HepG2 (cell line): ENCODE measurements around the gene VAMP3. TPM values are rescaled to one million over a fixed set of nuclear protein-coding genes. Genes with fewer than 3 reads are reported as not detected.

Experiments
- ATAC-seq: fragments of 200-7000 bp; cut with Tn5 transposase; 3 replicates; pipeline ENCODE4 v1.9.1; 2020; ENCODE audit warnings: mild to moderate bottlenecking, moderate library complexity
- BruUV-seq: library from RNA; stranded (reverse); fragments of 400-500 nt; replicated peaks from 2 replicates; lab custom pipeline; 2021; lab: Mats Ljungman, UMichigan
- CTCF ChIA-PET: fragments of 300-600 bp; formaldehyde crosslinking; extraction: SDS; loops from one replicate; lab custom pipeline; 2021; ENCODE audit warnings: low total read pairs, inconsistent platforms, low intra/inter-chr PET ratio; lab: Yijun Ruan, JAX
- POLR2A ChIA-PET: fragments of 350-600 bp; sonication (Branson Sonifier 250); formaldehyde crosslinking; loops from one replicate; lab custom pipeline; 2020; ENCODE audit warnings: antibody characterized with exemption, inconsistent platforms; lab: Yijun Ruan, JAX
- DNase-seq: peaks from one replicate; pipeline ENCODE4 v3.0.0-alpha.2; 2015; ENCODE audit warnings: low spot score
- FAIRE-seq: peaks from 3 replicates; lab custom pipeline; 2011; peaks lifted over from hg19 to GRCh38; lab: Jason Lieb, UNC
- H2AFZ ChIP-seq: one replicate; pipeline ENCODE4 v1.6.1; 2011; ENCODE audit warnings: low read length, inconsistent platforms
- H3K27ac ChIP-seq: fragments of 300-600 bp; 3 replicates; pipeline ENCODE4 v1.8.0; 2011; ENCODE audit warnings: mixed run types, mild to moderate bottlenecking, mixed read lengths, low read length, inconsistent platforms; ENCODE audit not compliant: insufficient read depth; ENCODE audit errors: extremely low read length
- H3K27me3 ChIP-seq, 2 experiments: fragments of 200-600 bp in 1 of 2; 2 replicates in 1 of 2; 3 replicates in 1 of 2; pipeline versions ENCODE4 v1.6.0 to v1.8.0; 2011; ENCODE audit warnings: low read length in 2 of 2, mild to moderate bottlenecking in 2 of 2, moderate library complexity in 2 of 2, inconsistent platforms in 1 of 2; ENCODE audit not compliant: insufficient read depth in 2 of 2, control insufficient read depth in 1 of 2
- H3K36me3 ChIP-seq, 2 experiments: fragments of 200-600 bp in 1 of 2; replicated peaks in 1 of 2; 2 replicates in 1 of 2; 3 replicates in 1 of 2; pipeline versions ENCODE4 v1.5.1 to v1.8.0; 2011; ENCODE audit warnings: low read length in 2 of 2, inconsistent platforms in 1 of 2; ENCODE audit not compliant: insufficient read depth in 2 of 2, control insufficient read depth in 1 of 2
- H3K4me1 ChIP-seq: 2 replicates; pipeline ENCODE4 v1.5.1; 2012; ENCODE audit warnings: low read length, inconsistent platforms; ENCODE audit not compliant: insufficient read depth
- H3K4me2 ChIP-seq: 2 replicates; pipeline ENCODE4 v1.6.0; 2011; ENCODE audit warnings: low read depth, low read length, inconsistent platforms
- H3K4me3 ChIP-seq, 3 experiments: fragments of 200-600 bp in 1 of 3; sonication (generic), shearing (Covaris generic) in 1 of 3; replicated peaks in 1 of 3; 2 replicates each; pipeline ENCODE4 v1.5.1; 2011 to 2016; ENCODE audit warnings: low read length in 3 of 3, inconsistent platforms in 2 of 3, low read depth in 2 of 3, mild to moderate bottlenecking in 2 of 3, control low read depth in 1 of 3, mixed read lengths in 1 of 3; ENCODE audit not compliant: insufficient read depth in 1 of 3
- H3K79me2 ChIP-seq: one replicate; pipeline ENCODE4 v1.6.1; 2011; ENCODE audit warnings: low read length, inconsistent platforms; ENCODE audit not compliant: insufficient read depth
- H3K9ac ChIP-seq: 2 replicates; pipeline ENCODE4 v1.6.0; 2011; ENCODE audit warnings: mild to moderate bottlenecking, low read depth, low read length, inconsistent platforms; ENCODE audit not compliant: insufficient read depth
- H3K9me3 ChIP-seq: 2 replicates; pipeline ENCODE4 v1.5.1; 2012; ENCODE audit warnings: mild to moderate bottlenecking, low read length
- H4K20me1 ChIP-seq: 2 replicates; pipeline ENCODE4 v1.6.0; 2011; ENCODE audit warnings: inconsistent platforms, mild to moderate bottlenecking, low read length, moderate library complexity; ENCODE audit not compliant: insufficient read depth
- ATF7 ChIP-seq, 2 experiments: fragments of 450-650 bp in 1 of 2; sonication (generic) in 1 of 2; formaldehyde crosslinking in 1 of 2; IDR thresholded peaks; 2 replicates each; pipeline versions ENCODE4 v1.4.0 to v1.6.1; 2016 to 2020; ENCODE audit warnings: antibody characterized with exemption in 1 of 2, mild to moderate bottlenecking in 1 of 2, missing genetic modification reagents in 1 of 2
- CBFB ChIP-seq: sonication (generic); formaldehyde crosslinking; IDR thresholded peaks from 2 replicates; pipeline ENCODE4 v1.4.0; 2020; ENCODE audit warnings: missing genetic modification reagents
- CSRNP2 ChIP-seq: sonication (generic); formaldehyde crosslinking; conservative IDR thresholded peaks from 2 replicates; pipeline ENCODE4 v1.8.0; 2022; ENCODE audit warnings: low read depth, missing genetic modification reagents
- GZF1 ChIP-seq: sonication (generic); formaldehyde crosslinking; IDR thresholded peaks from 2 replicates; pipeline ENCODE4 v1.5.1; 2020; ENCODE audit warnings: mild to moderate bottlenecking, missing genetic modification reagents
- KMT2B ChIP-seq: IDR thresholded peaks from 2 replicates; pipeline ENCODE4 v1.6.1; 2016; ENCODE audit warnings: missing genetic modification reagents, missing compliant biosample characterization
- MYNN ChIP-seq: sonication (generic); formaldehyde crosslinking; IDR thresholded peaks from 2 replicates; pipeline ENCODE4 v1.4.0; 2020; ENCODE audit warnings: mild to moderate bottlenecking, low read depth, missing genetic modification reagents
- PRMT3 ChIP-seq: sonication (generic); formaldehyde crosslinking; IDR thresholded peaks from 2 replicates; pipeline ENCODE4 v1.8.1; 2022; ENCODE audit warnings: low read depth, mild to moderate bottlenecking, moderate library complexity, missing genetic modification reagents, borderline replicate concordance
- SALL1 ChIP-seq: sonication (generic); formaldehyde crosslinking; IDR thresholded peaks from 2 replicates; pipeline ENCODE4 v1.8.0; 2022; ENCODE audit warnings: mild to moderate bottlenecking, missing genetic modification reagents
- XBP1 ChIP-seq: sonication (generic); formaldehyde crosslinking; IDR thresholded peaks from 2 replicates; pipeline ENCODE4 v1.5.0; 2020; ENCODE audit warnings: missing genetic modification reagents
- ZFP37 ChIP-seq: sonication (generic); formaldehyde crosslinking; IDR thresholded peaks from 2 replicates; pipeline ENCODE4 v1.4.0; 2020; ENCODE audit warnings: missing genetic modification reagents, borderline replicate concordance
- ZFY ChIP-seq: sonication (generic); formaldehyde crosslinking; IDR thresholded peaks from 2 replicates; pipeline ENCODE4 v1.4.0; 2020; ENCODE audit warnings: missing genetic modification reagents
- ZNF3 ChIP-seq: IDR thresholded peaks from 2 replicates; pipeline ENCODE4 v1.7.0; 2017; ENCODE audit warnings: inconsistent platforms
- ZNF317 ChIP-seq: sonication (generic); formaldehyde crosslinking; IDR thresholded peaks from 2 replicates; pipeline ENCODE4 v1.5.0; 2020; ENCODE audit warnings: mild to moderate bottlenecking, missing genetic modification reagents
- ZNF460 ChIP-seq: sonication (generic); formaldehyde crosslinking; IDR thresholded peaks from 2 replicates; pipeline ENCODE4 v1.5.1; 2020; ENCODE audit warnings: missing genetic modification reagents, mild to moderate bottlenecking, borderline replicate concordance
- ZNF674 ChIP-seq: sonication (generic); formaldehyde crosslinking; IDR thresholded peaks from 2 replicates; pipeline ENCODE4 v1.5.0; 2020; ENCODE audit warnings: low read depth, mild to moderate bottlenecking, missing genetic modification reagents
- WGBS: methylation state at CpG from one replicate; pipeline ENCODE4 v1.1.6; 2017; ENCODE audit warnings: low lambda C conversion rate; 5-methylcytosine and 5-hydroxymethylcytosine counted together
- in situ Hi-C: cut with HindIII; loops from 2 replicates; pipeline ENCODE4 v1.10.0; 2017; ENCODE audit warnings: low pct_unique_long_range_greater_than_20kb; ENCODE audit not compliant: extremely low pct_ligation_motif_present
- intact Hi-C: fragments of 100-400 bp; cut with micrococcal nuclease; formaldehyde crosslinking; loops from one replicate; pipeline ENCODE4 v1.10.0; 2022; ENCODE audit not compliant: unreplicated experiment
- polyA plus RNA-seq, 8 experiments: library from polyadenylated mRNA; depleted of rRNA in 3 of 8; stranded (reverse) in 7 of 8; unstranded in 1 of 8; fragments of >200 nt; fragmentation: Illumina TruSeq in 4 of 8; extraction: Trizol in 4 of 8; gene quantifications; 2 replicates each; pipeline versions ENCODE4 v1.2.1 to v1.2.3, GENCODE V29; 2011 to 2016; ENCODE audit warnings: low read depth in 4 of 8, missing spikeins in 1 of 8, mixed read lengths in 1 of 8; ENCODE audit not compliant: insufficient read depth in 1 of 8
- total RNA-seq, 5 experiments: library from RNA; depleted of rRNA; stranded (reverse); fragments of >200 nt; fragmentation: Illumina TruSeq; extraction: Trizol; gene quantifications; 2 replicates each; pipeline ENCODE4 v1.2.3, GENCODE V29; 2016; ENCODE audit warnings: low read depth in 1 of 5

VAMP3 gene
- total and polyA plus RNA-seq, 2 of the 13 experiments (the other 11 are each of a cell fraction or from before 2014, with no cell fraction given): 75.3 to 88.7 TPM

GRCh38 chr1:7726623-7727022 lies 44.5 kb upstream of the VAMP3 start:
- TF ChIP-seq MYNN (CRISPR knock-in tag): no peak
- no peak for TF ChIP-seq GZF1 (CRISPR knock-in tag)
- no peak for TF ChIP-seq CSRNP2
- TF ChIP-seq ZNF3: no peak
- TF ChIP-seq ATF7 (IDR thresholded peaks at IDR 0.05): no peak
- TF ChIP-seq ATF7 (CRISPR knock-in tag; IDR thresholded peaks at IDR 0.05): no peak
- no peak for TF ChIP-seq SALL1 (CRISPR knock-in tag)
- no peak for TF ChIP-seq PRMT3 (CRISPR knock-in tag)
- no peak for TF ChIP-seq ZFY (CRISPR knock-in tag)
- no peak for TF ChIP-seq KMT2B (CRISPR knock-in tag)
- TF ChIP-seq ZNF460 (CRISPR knock-in tag): no peak
- TF ChIP-seq XBP1 (CRISPR knock-in tag): no peak
- no peak for TF ChIP-seq ZNF674 (CRISPR knock-in tag)
- TF ChIP-seq ZNF317 (CRISPR knock-in tag): no peak
- no peak for TF ChIP-seq CBFB (CRISPR knock-in tag)
- TF ChIP-seq ZFP37 (CRISPR knock-in tag): no peak
- 88% methylated on average over 7 of the region's 7 CpGs for WGBS
- DNase-seq (no peak), ATAC-seq (no peak), FAIRE-seq (no peak)
- Histone ChIP-seq H2AFZ (no peak overlapping the region), H3K4me3 (no peak overlapping the region), H3K79me2 (no peaks in the 10 kb centered on the region), H3K27ac (no peak overlapping the region), H3K4me2 (no peak overlapping the region), H3K4me1 (no peaks in the 10 kb centered on the region), H3K36me3 (no peaks in the 10 kb centered on the region), H3K27me3 (no peaks in the 10 kb centered on the region), H4K20me1 (no peaks in the 10 kb centered on the region), H3K9ac (no peak overlapping the region), H3K9me3 (no peaks in the 10 kb centered on the region)
- ChIA-PET POLR2A (interaction anchor here (0.7 kb wide), 1 partner anchor 36 kb away, joined by 5 read pairs; no protein-coding TSS in a partner anchor), CTCF (no interaction called here)
- in situ Hi-C loops (no loop called here), intact Hi-C loops (no loop called here)
- BruUV-seq: no TSS peak
